Neural cell (in vitro differentiated cells): Measurements from ENCODE around the gene ZNF362. TPM values are rescaled to one million over a fixed set of nuclear protein-coding genes. Genes with fewer than 3 reads are reported as not detected.

Source experiments
- H2AFZ ChIP-seq: fragments of 200-600, 300-800 bp; sonication (generic), shearing (Covaris generic); 2 replicates; pipeline ENCODE4 v1.6.0; 2014; ENCODE audit warnings: low read depth, mild to moderate bottlenecking, antibody characterized with exemption, low read length, moderate library complexity
- H3F3A ChIP-seq: fragments of 200-600 bp; shearing (Covaris generic); 2 replicates; pipeline ENCODE4 v1.6.1; 2016; ENCODE audit warnings: mild to moderate bottlenecking, moderate library complexity, mixed read lengths, antibody characterized with exemption, low read length; ENCODE audit not compliant: insufficient read depth, poor library complexity, severe bottlenecking
- H3K27ac ChIP-seq: fragments of 200-600, 300-800 bp; sonication (generic), shearing (Covaris generic); 2 replicates; pipeline ENCODE4 v1.5.1; 2014; ENCODE audit warnings: mild to moderate bottlenecking, low read length, moderate library complexity
- H3K27me3 ChIP-seq: fragments of 300-800, 200-600 bp; sonication (generic), shearing (Covaris generic); 2 replicates; pipeline ENCODE4 v1.6.0; 2014; ENCODE audit warnings: mild to moderate bottlenecking, low read depth, low read length, moderate library complexity; ENCODE audit not compliant: insufficient read depth
- H3K36me3 ChIP-seq: fragments of 300-800, 200-600 bp; sonication (generic), shearing (Covaris generic); 2 replicates; pipeline ENCODE4 v1.5.1; 2014; ENCODE audit warnings: mild to moderate bottlenecking, antibody characterized with exemption, low read length, moderate library complexity; ENCODE audit not compliant: insufficient read depth
- H3K4me2 ChIP-seq: fragments of 300-800, 200-600 bp; sonication (generic), shearing (Covaris generic); 2 replicates; pipeline ENCODE4 v1.6.0; 2014; ENCODE audit warnings: mild to moderate bottlenecking, low read length
- H3K4me3 ChIP-seq: fragments of 300-800, 200-600 bp; sonication (generic), shearing (Covaris generic); 2 replicates; pipeline ENCODE4 v1.5.1; 2014; ENCODE audit warnings: mild to moderate bottlenecking, low read length, moderate library complexity
- H3K79me2 ChIP-seq: fragments of 200-600 bp; shearing (Covaris generic); replicated peaks from 2 replicates; pipeline ENCODE4 v1.6.0; 2014; ENCODE audit warnings: mild to moderate bottlenecking, low read length, moderate library complexity; ENCODE audit not compliant: insufficient read depth
- H3K9ac ChIP-seq: fragments of 300-800, 200-600 bp; sonication (generic), shearing (Covaris generic); 2 replicates; pipeline ENCODE4 v1.6.1; 2016; ENCODE audit warnings: mild to moderate bottlenecking, low read length, mixed read lengths
- H3K9me2 ChIP-seq: fragments of 200-600 bp; shearing (Covaris generic); 2 replicates; pipeline ENCODE4 v1.6.1; 2016; ENCODE audit warnings: mild to moderate bottlenecking, low read length, mixed read lengths; ENCODE audit not compliant: insufficient read depth
- H3K9me3 ChIP-seq: fragments of 200-600, 300-800 bp; sonication (generic), shearing (Covaris generic); 2 replicates; pipeline ENCODE4 v1.6.1; 2016; ENCODE audit warnings: mild to moderate bottlenecking, mixed run types, low read length, moderate library complexity, mixed read lengths
- H4K20me1 ChIP-seq: fragments of 200-600 bp; shearing (Covaris generic); 2 replicates; pipeline ENCODE4 v1.6.1; 2016; ENCODE audit warnings: mild to moderate bottlenecking, mixed run types; ENCODE audit not compliant: insufficient read depth
- CTCF ChIP-seq: fragments of 450-650 bp; IDR thresholded peaks from 2 replicates; pipeline ENCODE4 v1.5.1; 2014; ENCODE audit warnings: antibody characterized with exemption, mild to moderate bottlenecking, moderate library complexity; ENCODE audit not compliant: poor library complexity, severe bottlenecking
- EP300 ChIP-seq: fragments of 450-650 bp; conservative IDR thresholded peaks from 2 replicates; pipeline ENCODE4 v1.6.1; 2014; ENCODE audit warnings: antibody characterized with exemption, mild to moderate bottlenecking, moderate library complexity; ENCODE audit not compliant: poor library complexity, severe bottlenecking
- EZH2 ChIP-seq: fragments of 200-600, 300-800 bp; shearing (Covaris generic), sonication (generic); IDR thresholded peaks from 2 replicates; pipeline ENCODE4 v1.6.1; 2014; ENCODE audit warnings: antibody characterized with exemption, low read length, borderline replicate concordance, mild to moderate bottlenecking; ENCODE audit not compliant: insufficient read depth, poor library complexity, severe bottlenecking
- MXI1 ChIP-seq: fragments of 450-650 bp; conservative IDR thresholded peaks from 2 replicates; pipeline ENCODE4 v1.6.1; 2014; ENCODE audit warnings: antibody characterized with exemption, mild to moderate bottlenecking; ENCODE audit not compliant: poor library complexity, severe bottlenecking
- POLR2AphosphoS5 ChIP-seq: IDR thresholded peaks from 2 replicates; pipeline ENCODE4 v1.6.1; 2012
- RAD21 ChIP-seq: fragments of 450-650 bp; conservative IDR thresholded peaks from 2 replicates; pipeline ENCODE4 v1.6.1; 2014; ENCODE audit warnings: antibody characterized with exemption, mild to moderate bottlenecking, moderate library complexity
- SMC3 ChIP-seq: fragments of 450-650 bp; conservative IDR thresholded peaks from 2 replicates; pipeline ENCODE4 v1.6.1; 2014; ENCODE audit warnings: antibody characterized with exemption, mild to moderate bottlenecking, moderate library complexity; ENCODE audit not compliant: poor library complexity
- TAF1 ChIP-seq: IDR thresholded peaks from 2 replicates; pipeline ENCODE4 v1.6.1; 2012; ENCODE audit warnings: low read depth
- polyA plus RNA-seq: library from polyadenylated mRNA; depleted of rRNA; stranded (reverse); fragments of >200 nt; gene quantifications from 2 replicates; pipeline ENCODE4 v1.2.3, GENCODE V29; 2014
- TF ChIP-seq, protein P1 (sequence below): IDR thresholded peaks from 2 replicates; pipeline ENCODE4 v1.6.1; 2012; ENCODE audit warnings: borderline replicate concordance

ZNF362 gene
- polyA plus RNA-seq, 1 donor from 2014 or later: 17.6 TPM

GRCh38 chr1:33244143-33244808, 12.0 kb upstream of the ZNF362 start:
- Histone ChIP-seq H3F3A (no peaks in the 10 kb centered on the region), H3K9ac (no peak overlapping the region), H3K9me2 (no peaks in the 10 kb centered on the region), H3K9me3 (no peaks in the 10 kb centered on the region), H3K36me3 (no peaks in the 10 kb centered on the region), H2AFZ (no peak overlapping the region), H3K4me3 (no peak overlapping the region), H3K27me3 (no peaks in the 10 kb centered on the region), H3K4me2 (no peak overlapping the region), H3K79me2 (no peaks in the 10 kb centered on the region), H4K20me1 (no peaks in the 10 kb centered on the region), H3K27ac (no peak overlapping the region)
- no peak for TF ChIP-seq CTCF

DNA sequence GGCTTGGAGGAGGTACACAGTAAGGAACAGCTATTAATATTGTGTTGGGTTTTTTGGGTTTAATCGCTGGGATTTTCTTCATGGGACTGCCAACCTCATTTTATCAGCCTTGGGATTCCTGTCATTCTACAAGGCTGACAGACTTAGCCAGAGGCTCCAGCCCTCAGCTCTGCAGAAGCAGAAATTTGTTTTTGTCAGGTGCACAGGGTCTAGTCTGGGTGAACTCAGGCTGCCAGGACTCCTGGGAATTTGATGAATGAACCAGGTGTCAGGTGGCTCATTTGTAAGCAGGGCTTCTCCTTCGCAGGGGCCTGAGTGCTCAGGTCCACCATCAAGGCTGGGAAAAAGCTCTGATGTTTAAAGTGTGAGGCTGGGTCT, 11.5 kb upstream of the ZNF362 start:
- no peaks in the 10 kb centered on the region for H3K36me3 ChIP-seq
- no peaks in the 10 kb centered on the region for H3K9me3 ChIP-seq
- no peak overlapping the region for H3K4me3 ChIP-seq
- no peaks in the 10 kb centered on the region for H3K79me2 ChIP-seq
- H3K4me2 ChIP-seq: no peak overlapping the region
- H3K9me2 ChIP-seq: no peaks in the 10 kb centered on the region
- H3F3A ChIP-seq: no peaks in the 10 kb centered on the region
- no peak overlapping the region for H2AFZ ChIP-seq
- H4K20me1 ChIP-seq: no peaks in the 10 kb centered on the region
- TF ChIP-seq CTCF: no peak
- no peak for TF ChIP-seq SMC3
- no peak for TF ChIP-seq EZH2
- TF ChIP-seq MXI1: no peak
- TF ChIP-seq TAF1: no peak
- no peak for TF ChIP-seq POLR2AphosphoS5
- TF ChIP-seq EP300: no peak
- TF ChIP-seq, protein P1, sequence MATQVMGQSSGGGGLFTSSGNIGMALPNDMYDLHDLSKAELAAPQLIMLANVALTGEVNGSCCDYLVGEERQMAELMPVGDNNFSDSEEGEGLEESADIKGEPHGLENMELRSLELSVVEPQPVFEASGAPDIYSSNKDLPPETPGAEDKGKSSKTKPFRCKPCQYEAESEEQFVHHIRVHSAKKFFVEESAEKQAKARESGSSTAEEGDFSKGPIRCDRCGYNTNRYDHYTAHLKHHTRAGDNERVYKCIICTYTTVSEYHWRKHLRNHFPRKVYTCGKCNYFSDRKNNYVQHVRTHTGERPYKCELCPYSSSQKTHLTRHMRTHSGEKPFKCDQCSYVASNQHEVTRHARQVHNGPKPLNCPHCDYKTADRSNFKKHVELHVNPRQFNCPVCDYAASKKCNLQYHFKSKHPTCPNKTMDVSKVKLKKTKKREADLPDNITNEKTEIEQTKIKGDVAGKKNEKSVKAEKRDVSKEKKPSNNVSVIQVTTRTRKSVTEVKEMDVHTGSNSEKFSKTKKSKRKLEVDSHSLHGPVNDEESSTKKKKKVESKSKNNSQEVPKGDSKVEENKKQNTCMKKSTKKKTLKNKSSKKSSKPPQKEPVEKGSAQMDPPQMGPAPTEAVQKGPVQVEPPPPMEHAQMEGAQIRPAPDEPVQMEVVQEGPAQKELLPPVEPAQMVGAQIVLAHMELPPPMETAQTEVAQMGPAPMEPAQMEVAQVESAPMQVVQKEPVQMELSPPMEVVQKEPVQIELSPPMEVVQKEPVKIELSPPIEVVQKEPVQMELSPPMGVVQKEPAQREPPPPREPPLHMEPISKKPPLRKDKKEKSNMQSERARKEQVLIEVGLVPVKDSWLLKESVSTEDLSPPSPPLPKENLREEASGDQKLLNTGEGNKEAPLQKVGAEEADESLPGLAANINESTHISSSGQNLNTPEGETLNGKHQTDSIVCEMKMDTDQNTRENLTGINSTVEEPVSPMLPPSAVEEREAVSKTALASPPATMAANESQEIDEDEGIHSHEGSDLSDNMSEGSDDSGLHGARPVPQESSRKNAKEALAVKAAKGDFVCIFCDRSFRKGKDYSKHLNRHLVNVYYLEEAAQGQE: no peak
- no peak for TF ChIP-seq RAD21
- no peak overlapping the region for H3K27ac ChIP-seq
- H3K9ac ChIP-seq: no peak overlapping the region
- H3K27me3 ChIP-seq: no peaks in the 10 kb centered on the region
